Activated CD8-positive, alpha-beta T cell treated with anti-CD3 and anti-CD28 coated beads for 36 hours (primary cell): ENCODE data around the gene FLRT2. TPM values are rescaled to one million over a fixed set of nuclear protein-coding genes. Genes with fewer than 3 reads are reported as not detected.

Experiments used
- ATAC-seq: fragments of 200-7000 bp; cut with Tn5 transposase; one replicate; pipeline ENCODE4 v1.10.0; 2021; ENCODE audit warnings: mild to moderate bottlenecking, moderate library complexity
- CTCF ChIA-PET: fragments of 350-600 bp; sonication (Branson Sonifier 250); formaldehyde crosslinking; loops from one replicate; lab custom pipeline; 2021; ENCODE audit warnings: antibody characterized with exemption; lab: Charles Lee
- POLR2A ChIA-PET: fragments of 350-600 bp; sonication (Branson Sonifier 250); formaldehyde crosslinking; loops from one replicate; lab custom pipeline; 2021; ENCODE audit warnings: antibody characterized with exemption; lab: Charles Lee
- DNase-seq: peaks from one replicate; pipeline ENCODE4 v3.0.0-alpha.2; 2020
- H3K27ac Mint-ChIP-seq: one replicate; pipeline ENCODE4 v1.8.0; 2021; ENCODE audit warnings: mild to moderate bottlenecking, mixed read lengths
- H3K27me3 Mint-ChIP-seq: one replicate; pipeline ENCODE4 v1.8.0; 2021; ENCODE audit warnings: mixed read lengths
- H3K36me3 Mint-ChIP-seq: one replicate; pipeline ENCODE4 v1.8.0; 2021; ENCODE audit warnings: low read depth, mixed read lengths
- H3K4me1 Mint-ChIP-seq: one replicate; pipeline ENCODE4 v1.8.0; 2021; ENCODE audit warnings: low read depth, mixed read lengths
- H3K4me3 Mint-ChIP-seq: one replicate; pipeline ENCODE4 v1.8.0; 2021; ENCODE audit warnings: mild to moderate bottlenecking, moderate library complexity, mixed read lengths
- H3K9me3 Mint-ChIP-seq: one replicate; pipeline ENCODE4 v1.8.0; 2021; ENCODE audit warnings: mixed read lengths
- CTCF ChIP-seq: fragments of 200-600 bp; IDR thresholded peaks from one replicate; pipeline ENCODE4 v1.8.0; 2022; ENCODE audit warnings: antibody characterized with exemption, mild to moderate bottlenecking
- intact Hi-C: fragments of 100-400 bp; cut with micrococcal nuclease; formaldehyde crosslinking; loops from one replicate; pipeline ENCODE4 v1.10.0; 2022
- total RNA-seq, 2 experiments: library from RNA; stranded (reverse); gene quantifications; one replicate each; pipeline ENCODE4 v1.2.3, GENCODE V29; 2021

The FLRT2 gene
- total RNA-seq, 2 experiments from 2014 or later = not detected

- Mint-ChIP-seq H3K4me1 (peaks cover 7% of the 10 kb centered on the region), H3K4me3 (no peak overlapping the region), H3K27ac (no peak overlapping the region), H3K9me3 (no peaks in the 10 kb centered on the region), H3K36me3 (no peaks in the 10 kb centered on the region), H3K27me3 (no peaks in the 10 kb centered on the region)
- CTCF ChIA-PET = no interaction called here
- ATAC-seq = no peak
- POLR2A ChIA-PET = interaction anchor here (0.9 kb wide), 1 partner anchor 21 kb away, joined by 3 read pairs; no protein-coding TSS in a partner anchor
- TF ChIP-seq CTCF = no peak
- intact Hi-C loops = no loop called here
- no peak for DNase-seq
These were observed 54.5 kb downstream of the FLRT2 start for GRCh38 chr14:85584481-85584880.

DNA sequence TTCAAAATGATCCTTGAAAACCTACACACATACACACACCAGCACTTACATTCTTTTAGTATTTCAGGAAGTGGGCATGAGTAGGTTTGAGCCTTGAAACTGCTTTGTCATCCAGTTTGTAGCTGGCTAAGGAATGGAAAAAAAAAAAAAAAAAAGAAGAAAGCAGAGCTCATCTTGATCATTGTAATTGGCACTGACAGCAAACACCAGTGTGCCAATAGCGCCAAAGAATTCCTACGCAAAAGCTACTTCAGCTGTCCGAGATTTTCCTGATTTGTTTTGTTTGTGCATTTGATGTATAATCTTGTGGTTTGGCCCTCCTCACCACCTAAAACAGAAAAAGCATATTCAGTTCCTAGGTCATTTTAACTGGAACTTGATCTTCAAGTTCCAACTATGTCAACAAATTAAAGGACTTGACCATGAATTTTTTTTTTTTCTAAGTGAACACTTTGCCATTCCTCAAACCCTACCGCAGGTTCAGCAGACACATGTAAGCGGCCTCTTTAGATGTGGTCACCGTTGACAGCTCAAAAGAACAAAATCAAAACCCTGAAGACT, 57.3 kb downstream of the FLRT2 start:
- Mint-ChIP-seq H3K36me3 (no peaks in the 10 kb centered on the region), H3K27ac (no peak overlapping the region), H3K4me3 (no peak overlapping the region), H3K9me3 (no peaks in the 10 kb centered on the region), H3K4me1 (peaks cover 7% of the 10 kb centered on the region), H3K27me3 (no peaks in the 10 kb centered on the region)
- intact Hi-C loops = no loop called here
- no peak for ATAC-seq
- no peak for DNase-seq
- ChIA-PET POLR2A (no interaction called here), CTCF (interaction anchor here (1.4 kb wide), 1 partner anchor 10 kb away, joined by 5 read pairs; no protein-coding TSS in a partner anchor)
- TF ChIP-seq CTCF = no peak

DNA sequence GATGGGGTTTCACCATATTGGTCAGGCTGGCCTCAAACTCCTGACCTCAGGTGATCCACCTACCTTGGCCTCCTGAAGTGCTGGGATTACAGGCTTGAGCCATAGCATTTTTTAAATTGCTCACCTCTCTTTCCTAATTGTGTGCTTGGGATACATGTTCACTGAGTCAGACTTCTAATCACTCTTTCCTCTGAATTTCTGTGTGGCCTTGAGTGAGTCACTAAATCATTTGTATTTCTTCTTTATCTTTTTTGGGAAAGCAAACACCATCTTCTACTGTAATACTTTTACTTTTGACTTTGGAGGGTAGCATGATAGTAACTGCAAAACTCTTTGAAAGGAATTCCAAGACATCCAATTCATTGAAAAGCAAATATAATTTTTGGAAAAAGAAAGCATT, 60.8 kb downstream of the FLRT2 start:
- ATAC-seq (no peak), DNase-seq (no peak)
- Mint-ChIP-seq H3K27ac (no peak overlapping the region), H3K4me1 (peaks cover 7% of the 10 kb centered on the region), H3K9me3 (peaks cover 1% of the 10 kb centered on the region), H3K27me3 (no peaks in the 10 kb centered on the region), H3K36me3 (no peaks in the 10 kb centered on the region), H3K4me3 (no peak overlapping the region)
- no peak for TF ChIP-seq CTCF
- CTCF ChIA-PET = no interaction called here
- POLR2A ChIA-PET = no interaction called here
- intact Hi-C loops = no loop called here

DNA sequence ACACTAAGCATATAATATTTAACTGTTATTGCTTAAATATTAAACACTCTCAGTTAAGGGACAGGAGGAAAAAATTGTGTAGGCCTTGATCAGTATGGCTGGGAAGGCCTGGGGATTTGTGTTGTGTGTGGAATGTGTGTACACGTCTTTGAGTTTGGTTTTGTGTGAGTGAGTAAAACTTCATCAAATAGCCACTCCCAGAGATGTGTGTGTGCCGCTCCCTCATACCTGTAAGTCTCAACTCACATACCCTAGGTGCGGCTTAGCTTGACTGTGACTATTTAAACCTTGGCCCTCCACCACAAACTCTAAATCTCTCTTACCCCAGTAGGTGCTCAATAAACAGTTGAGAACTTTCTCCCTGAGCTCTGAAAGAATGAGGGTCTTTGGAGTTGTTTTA, 64.3 kb downstream of the FLRT2 start:
- Mint-ChIP-seq H3K4me1 (no peaks in the 10 kb centered on the region), H3K9me3 (peaks cover 4% of the 10 kb centered on the region), H3K27me3 (no peaks in the 10 kb centered on the region), H3K36me3 (no peaks in the 10 kb centered on the region), H3K27ac (no peak overlapping the region), H3K4me3 (no peak overlapping the region)
- no peak for TF ChIP-seq CTCF
- ATAC-seq (no peak), DNase-seq (no peak)
- ChIA-PET CTCF (no interaction called here), POLR2A (no interaction called here)
- intact Hi-C loops = no loop called here

DNA sequence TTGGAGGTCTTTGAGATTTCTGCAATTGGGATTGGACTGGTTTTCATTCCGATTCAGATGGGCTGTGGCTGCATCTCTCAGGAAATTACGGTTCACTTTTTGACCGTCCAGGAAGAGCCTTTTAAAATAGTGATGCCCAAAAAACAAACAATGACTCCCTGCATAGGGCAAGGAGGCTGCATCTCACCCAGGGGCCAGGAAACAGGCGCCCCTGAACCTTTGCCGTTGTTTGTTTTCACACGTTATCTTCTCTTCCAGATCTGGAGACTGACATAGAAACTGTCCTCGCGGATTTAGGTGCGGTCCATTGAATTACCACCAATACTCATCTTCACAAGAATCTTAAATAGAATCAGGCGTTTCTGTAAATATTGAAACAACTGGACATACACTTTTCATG, 66.0 kb downstream of the FLRT2 start:
- H3K36me3 Mint-ChIP-seq = no peaks in the 10 kb centered on the region
- CTCF ChIA-PET = interaction anchor here (2.6 kb wide), 1 partner anchor 9 kb away, joined by 5 read pairs; no protein-coding TSS in a partner anchor

More for the DNA sequence above, 66.0 kb downstream of the FLRT2 start:
- no peak for TF ChIP-seq CTCF
- H3K4me1 Mint-ChIP-seq = no peaks in the 10 kb centered on the region
- POLR2A ChIA-PET = no interaction called here
- no peak overlapping the region for H3K4me3 Mint-ChIP-seq
- intact Hi-C loops = no loop called here
- peaks cover 4% of the 10 kb centered on the region for H3K9me3 Mint-ChIP-seq
- no peaks in the 10 kb centered on the region for H3K27me3 Mint-ChIP-seq
- ATAC-seq = no peak
- DNase-seq = no peak
- H3K27ac Mint-ChIP-seq = no peak overlapping the region
